GM12878 (cell line): ENCODE data around the gene ARHGEF11. TPM values are rescaled to one million over a fixed set of nuclear protein-coding genes. Genes with fewer than 3 reads are reported as not detected.
A peak's percentile ranks its signal among the peaks of the same experiment; 100 is the strongest.

Experiments
- BCL11A ChIP-seq: IDR thresholded peaks from 2 replicates; pipeline ENCODE4 v1.6.1; 2011; ENCODE audit warnings: low read depth, low read length
- BHLHE40 ChIP-seq, 2 experiments: fragments of 450-650 bp in 1 of 2; IDR thresholded peaks; 2 replicates each; pipeline ENCODE4 v1.6.1; 2011 to 2017; ENCODE audit warnings: low read depth in 2 of 2, borderline replicate concordance in 1 of 2, improper control_type of control experiment in 1 of 2, low read length in 1 of 2, mild to moderate bottlenecking in 1 of 2
- DPF2 ChIP-seq: fragments of 450-650 bp; IDR thresholded peaks from 2 replicates; pipeline ENCODE4 v1.6.1; 2017; ENCODE audit warnings: mild to moderate bottlenecking
- EZH2 ChIP-seq: IDR thresholded peaks from 2 replicates; pipeline ENCODE4 v1.6.1; 2012; ENCODE audit warnings: low read depth, mild to moderate bottlenecking, control low read depth, inconsistent platforms, low read length, borderline replicate concordance; ENCODE audit not compliant: control insufficient read depth
- JUNB ChIP-seq: IDR thresholded peaks from 2 replicates; pipeline ENCODE4 v1.6.1; 2016; ENCODE audit warnings: antibody characterized with exemption, mild to moderate bottlenecking
- KAT2A ChIP-seq: conservative IDR thresholded peaks from 2 replicates; pipeline ENCODE4 v1.6.1; 2011; ENCODE audit warnings: low read depth, low read length; ENCODE audit not compliant: control insufficient read depth
- MTA3 ChIP-seq: IDR thresholded peaks from 2 replicates; pipeline ENCODE4 v1.6.1; 2012; ENCODE audit warnings: low read length, inconsistent platforms, borderline replicate concordance
- NFYA ChIP-seq: IDR thresholded peaks from 2 replicates; pipeline ENCODE4 v1.6.1; 2011; ENCODE audit warnings: low read depth, mild to moderate bottlenecking, low read length, improper control_type of control experiment, borderline replicate concordance
- RB1 ChIP-seq: fragments of 450-650 bp; formaldehyde crosslinking; IDR thresholded peaks from 2 replicates; pipeline ENCODE4 v1.6.1; 2017; ENCODE audit warnings: mild to moderate bottlenecking, borderline replicate concordance
- SPI1 ChIP-seq: IDR thresholded peaks from 2 replicates; pipeline ENCODE4 v1.6.1; 2011; ENCODE audit warnings: low read depth, mild to moderate bottlenecking, low read length, moderate library complexity, borderline replicate concordance; ENCODE audit not compliant: insufficient read depth
- ZNF217 ChIP-seq: fragments of 450-650 bp; IDR thresholded peaks from 2 replicates; pipeline ENCODE4 v1.6.1; 2017; ENCODE audit warnings: antibody characterized with exemption, mild to moderate bottlenecking
- ZNF24 ChIP-seq: fragments of 450-650 bp; IDR thresholded peaks from 2 replicates; pipeline ENCODE4 v1.6.1; 2017; ENCODE audit warnings: antibody characterized with exemption, mild to moderate bottlenecking
- polyA plus RNA-seq, 11 experiments: library from polyadenylated mRNA; depleted of rRNA in 4 of 11; unstranded in 6 of 11; stranded (reverse) in 5 of 11; fragments of >200 nt; fragmentation: Nextera tagmentation in 4 of 11; fragmentation: Illumina TruSeq in 1 of 11; extraction: Ambion mirVana in 4 of 11; extraction: Trizol in 1 of 11; gene quantifications; 1 replicate in 1 of 11; 2 replicates in 10 of 11; pipeline versions ENCODE4 v1.2.1 to v1.2.3, GENCODE V29; 2011 to 2016; ENCODE audit warnings: inconsistent platforms in 2 of 11, missing spikeins in 2 of 11, low read depth in 1 of 11
- total RNA-seq, 4 experiments: library from RNA; depleted of rRNA in 3 of 4; stranded (reverse); fragments of >200 nt in 3 of 4; fragmentation: Illumina TruSeq in 1 of 4; extraction: Trizol in 1 of 4; gene quantifications; 2 replicates each; pipeline versions ENCODE4 v1.2.1 to v1.2.3, GENCODE V29; 2013 to 2021
- TF ChIP-seq, protein P1 (sequence below): IDR thresholded peaks from 2 replicates; pipeline ENCODE4 v1.6.1; 2012; ENCODE audit warnings: low read depth, low read length, improper control_type of control experiment
- TF ChIP-seq, protein P2 (sequence below): fragments of 450-650 bp; IDR thresholded peaks from 2 replicates; pipeline ENCODE4 v1.6.1; 2017; ENCODE audit warnings: low read depth, mild to moderate bottlenecking, moderate library complexity
- TF ChIP-seq, protein P3 (sequence below): fragments of 450-650 bp; IDR thresholded peaks from 2 replicates; pipeline ENCODE4 v1.6.1; 2017; ENCODE audit warnings: antibody characterized with exemption, mild to moderate bottlenecking, moderate library complexity
- TF ChIP-seq, protein P4 (sequence below): fragments of 450-650 bp; IDR thresholded peaks from 2 replicates; pipeline ENCODE4 v1.6.1; 2018; ENCODE audit warnings: mild to moderate bottlenecking, low read depth, moderate library complexity; ENCODE audit not compliant: partially characterized antibody
- TF ChIP-seq, protein P5 (sequence below): IDR thresholded peaks from 2 replicates; pipeline ENCODE4 v1.6.1; 2011; ENCODE audit warnings: low read depth, mild to moderate bottlenecking, low read length, moderate library complexity, borderline replicate concordance; ENCODE audit errors: extremely low read depth
- TF ChIP-seq, protein P6 (sequence below): fragments of 450-650 bp; formaldehyde crosslinking; IDR thresholded peaks from 2 replicates; pipeline ENCODE4 v1.5.0; 2022; ENCODE audit warnings: mild to moderate bottlenecking, missing genetic modification characterization

Gene ARHGEF11
- total and polyA plus RNA-seq, 10 of the 15 experiments (the other 5 are each of a cell fraction or from before 2014, with no cell fraction given), result 0.05 to 12.7 (median 1.8) TPM

DNA sequence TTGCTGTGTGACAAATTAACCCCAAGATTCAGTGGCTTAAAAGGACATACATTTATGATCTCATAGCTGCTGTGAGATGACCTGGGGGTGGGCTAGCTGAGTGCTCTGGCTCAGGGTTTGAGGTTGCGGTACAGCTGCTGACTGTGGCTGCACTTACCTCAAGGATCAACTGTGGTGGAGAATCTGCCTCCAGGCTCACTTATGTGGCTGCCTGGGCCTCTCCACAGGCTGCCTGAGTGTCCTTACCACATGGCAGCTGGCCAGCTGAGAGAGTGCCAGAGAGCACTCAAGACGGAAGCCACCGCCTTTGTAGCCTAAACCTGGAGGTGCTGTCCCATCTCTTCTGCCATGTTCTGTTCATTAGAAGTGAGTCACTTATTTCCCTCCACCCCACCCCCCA, 119.4 kb downstream of the ARHGEF11 start (continued):
- TF ChIP-seq NFYA (no peak), BHLHE40 (IDR thresholded peaks at IDR 0.05; ENCODE audit: borderline replicate concordance in 1 of 2, low read depth in 2 of 2, low read length in 1 of 2) (peak in 1 of 2 experiments; percentile 52; a peak in 1 of 4 replicates), ZNF24 (no peak), EZH2 (no peak), KAT2A (no peak), SPI1 (no peak), RB1 (no peak), DPF2 (no peak), ZNF217 (no peak), MTA3 (no peak), BCL11A (no peak), JUNB (no peak)
- TF ChIP-seq, protein P1, sequence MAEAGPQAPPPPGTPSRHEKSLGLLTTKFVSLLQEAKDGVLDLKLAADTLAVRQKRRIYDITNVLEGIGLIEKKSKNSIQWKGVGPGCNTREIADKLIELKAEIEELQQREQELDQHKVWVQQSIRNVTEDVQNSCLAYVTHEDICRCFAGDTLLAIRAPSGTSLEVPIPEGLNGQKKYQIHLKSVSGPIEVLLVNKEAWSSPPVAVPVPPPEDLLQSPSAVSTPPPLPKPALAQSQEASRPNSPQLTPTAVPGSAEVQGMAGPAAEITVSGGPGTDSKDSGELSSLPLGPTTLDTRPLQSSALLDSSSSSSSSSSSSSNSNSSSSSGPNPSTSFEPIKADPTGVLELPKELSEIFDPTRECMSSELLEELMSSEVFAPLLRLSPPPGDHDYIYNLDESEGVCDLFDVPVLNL, result no peak
- TF ChIP-seq, protein P2, sequence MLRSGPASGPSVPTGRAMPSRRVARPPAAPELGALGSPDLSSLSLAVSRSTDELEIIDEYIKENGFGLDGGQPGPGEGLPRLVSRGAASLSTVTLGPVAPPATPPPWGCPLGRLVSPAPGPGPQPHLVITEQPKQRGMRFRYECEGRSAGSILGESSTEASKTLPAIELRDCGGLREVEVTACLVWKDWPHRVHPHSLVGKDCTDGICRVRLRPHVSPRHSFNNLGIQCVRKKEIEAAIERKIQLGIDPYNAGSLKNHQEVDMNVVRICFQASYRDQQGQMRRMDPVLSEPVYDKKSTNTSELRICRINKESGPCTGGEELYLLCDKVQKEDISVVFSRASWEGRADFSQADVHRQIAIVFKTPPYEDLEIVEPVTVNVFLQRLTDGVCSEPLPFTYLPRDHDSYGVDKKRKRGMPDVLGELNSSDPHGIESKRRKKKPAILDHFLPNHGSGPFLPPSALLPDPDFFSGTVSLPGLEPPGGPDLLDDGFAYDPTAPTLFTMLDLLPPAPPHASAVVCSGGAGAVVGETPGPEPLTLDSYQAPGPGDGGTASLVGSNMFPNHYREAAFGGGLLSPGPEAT, result no peak
- TF ChIP-seq, protein P3, sequence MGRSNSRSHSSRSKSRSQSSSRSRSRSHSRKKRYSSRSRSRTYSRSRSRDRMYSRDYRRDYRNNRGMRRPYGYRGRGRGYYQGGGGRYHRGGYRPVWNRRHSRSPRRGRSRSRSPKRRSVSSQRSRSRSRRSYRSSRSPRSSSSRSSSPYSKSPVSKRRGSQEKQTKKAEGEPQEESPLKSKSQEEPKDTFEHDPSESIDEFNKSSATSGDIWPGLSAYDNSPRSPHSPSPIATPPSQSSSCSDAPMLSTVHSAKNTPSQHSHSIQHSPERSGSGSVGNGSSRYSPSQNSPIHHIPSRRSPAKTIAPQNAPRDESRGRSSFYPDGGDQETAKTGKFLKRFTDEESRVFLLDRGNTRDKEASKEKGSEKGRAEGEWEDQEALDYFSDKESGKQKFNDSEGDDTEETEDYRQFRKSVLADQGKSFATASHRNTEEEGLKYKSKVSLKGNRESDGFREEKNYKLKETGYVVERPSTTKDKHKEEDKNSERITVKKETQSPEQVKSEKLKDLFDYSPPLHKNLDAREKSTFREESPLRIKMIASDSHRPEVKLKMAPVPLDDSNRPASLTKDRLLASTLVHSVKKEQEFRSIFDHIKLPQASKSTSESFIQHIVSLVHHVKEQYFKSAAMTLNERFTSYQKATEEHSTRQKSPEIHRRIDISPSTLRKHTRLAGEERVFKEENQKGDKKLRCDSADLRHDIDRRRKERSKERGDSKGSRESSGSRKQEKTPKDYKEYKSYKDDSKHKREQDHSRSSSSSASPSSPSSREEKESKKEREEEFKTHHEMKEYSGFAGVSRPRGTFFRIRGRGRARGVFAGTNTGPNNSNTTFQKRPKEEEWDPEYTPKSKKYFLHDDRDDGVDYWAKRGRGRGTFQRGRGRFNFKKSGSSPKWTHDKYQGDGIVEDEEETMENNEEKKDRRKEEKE, result no peak
- TF ChIP-seq, protein P4, sequence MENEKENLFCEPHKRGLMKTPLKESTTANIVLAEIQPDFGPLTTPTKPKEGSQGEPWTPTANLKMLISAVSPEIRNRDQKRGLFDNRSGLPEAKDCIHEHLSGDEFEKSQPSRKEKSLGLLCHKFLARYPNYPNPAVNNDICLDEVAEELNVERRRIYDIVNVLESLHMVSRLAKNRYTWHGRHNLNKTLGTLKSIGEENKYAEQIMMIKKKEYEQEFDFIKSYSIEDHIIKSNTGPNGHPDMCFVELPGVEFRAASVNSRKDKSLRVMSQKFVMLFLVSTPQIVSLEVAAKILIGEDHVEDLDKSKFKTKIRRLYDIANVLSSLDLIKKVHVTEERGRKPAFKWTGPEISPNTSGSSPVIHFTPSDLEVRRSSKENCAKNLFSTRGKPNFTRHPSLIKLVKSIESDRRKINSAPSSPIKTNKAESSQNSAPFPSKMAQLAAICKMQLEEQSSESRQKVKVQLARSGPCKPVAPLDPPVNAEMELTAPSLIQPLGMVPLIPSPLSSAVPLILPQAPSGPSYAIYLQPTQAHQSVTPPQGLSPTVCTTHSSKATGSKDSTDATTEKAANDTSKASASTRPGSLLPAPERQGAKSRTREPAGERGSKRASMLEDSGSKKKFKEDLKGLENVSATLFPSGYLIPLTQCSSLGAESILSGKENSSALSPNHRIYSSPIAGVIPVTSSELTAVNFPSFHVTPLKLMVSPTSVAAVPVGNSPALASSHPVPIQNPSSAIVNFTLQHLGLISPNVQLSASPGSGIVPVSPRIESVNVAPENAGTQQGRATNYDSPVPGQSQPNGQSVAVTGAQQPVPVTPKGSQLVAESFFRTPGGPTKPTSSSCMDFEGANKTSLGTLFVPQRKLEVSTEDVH, result no peak
- TF ChIP-seq, protein P5, sequence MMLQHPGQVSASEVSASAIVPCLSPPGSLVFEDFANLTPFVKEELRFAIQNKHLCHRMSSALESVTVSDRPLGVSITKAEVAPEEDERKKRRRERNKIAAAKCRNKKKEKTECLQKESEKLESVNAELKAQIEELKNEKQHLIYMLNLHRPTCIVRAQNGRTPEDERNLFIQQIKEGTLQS, result no peak
- TF ChIP-seq, protein P6, sequence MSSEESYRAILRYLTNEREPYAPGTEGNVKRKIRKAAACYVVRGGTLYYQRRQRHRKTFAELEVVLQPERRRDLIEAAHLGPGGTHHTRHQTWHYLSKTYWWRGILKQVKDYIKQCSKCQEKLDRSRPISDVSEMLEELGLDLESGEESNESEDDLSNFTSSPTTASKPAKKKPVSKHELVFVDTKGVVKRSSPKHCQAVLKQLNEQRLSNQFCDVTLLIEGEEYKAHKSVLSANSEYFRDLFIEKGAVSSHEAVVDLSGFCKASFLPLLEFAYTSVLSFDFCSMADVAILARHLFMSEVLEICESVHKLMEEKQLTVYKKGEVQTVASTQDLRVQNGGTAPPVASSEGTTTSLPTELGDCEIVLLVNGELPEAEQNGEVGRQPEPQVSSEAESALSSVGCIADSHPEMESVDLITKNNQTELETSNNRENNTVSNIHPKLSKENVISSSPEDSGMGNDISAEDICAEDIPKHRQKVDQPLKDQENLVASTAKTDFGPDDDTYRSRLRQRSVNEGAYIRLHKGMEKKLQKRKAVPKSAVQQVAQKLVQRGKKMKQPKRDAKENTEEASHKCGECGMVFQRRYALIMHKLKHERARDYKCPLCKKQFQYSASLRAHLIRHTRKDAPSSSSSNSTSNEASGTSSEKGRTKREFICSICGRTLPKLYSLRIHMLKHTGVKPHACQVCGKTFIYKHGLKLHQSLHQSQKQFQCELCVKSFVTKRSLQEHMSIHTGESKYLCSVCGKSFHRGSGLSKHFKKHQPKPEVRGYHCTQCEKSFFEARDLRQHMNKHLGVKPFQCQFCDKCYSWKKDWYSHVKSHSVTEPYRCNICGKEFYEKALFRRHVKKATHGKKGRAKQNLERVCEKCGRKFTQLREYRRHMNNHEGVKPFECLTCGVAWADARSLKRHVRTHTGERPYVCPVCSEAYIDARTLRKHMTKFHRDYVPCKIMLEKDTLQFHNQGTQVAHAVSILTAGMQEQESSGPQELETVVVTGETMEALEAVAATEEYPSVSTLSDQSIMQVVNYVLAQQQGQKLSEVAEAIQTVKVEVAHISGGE (CRISPR knock-in tag), result no peak
